Memory B cell (primary cell): Measurements from ENCODE around the gene TMEM204.

Source experiments
- ATAC-seq: fragments of 150-1000 bp; cut with Tn5 transposase; 2 replicates; pipeline ENCODE4 v1.10.0; 2021; ENCODE audit warnings: low read depth, mild to moderate bottlenecking, moderate library complexity
- DNase-seq, 2 donors: peaks; one replicate each; pipeline ENCODE4 v3.0.0; 2022; ENCODE audit warnings: low spot score in 2 of 2
- H3K27ac Mint-ChIP-seq: one replicate; pipeline ENCODE4 v1.8.0; 2022; ENCODE audit warnings: mild to moderate bottlenecking, moderate library complexity, mixed read lengths
- H3K27me3 Mint-ChIP-seq: one replicate; pipeline ENCODE4 v1.8.0; 2022; ENCODE audit warnings: mixed read lengths
- H3K36me3 Mint-ChIP-seq: one replicate; pipeline ENCODE4 v1.8.0; 2022; ENCODE audit warnings: mild to moderate bottlenecking, mixed read lengths
- H3K4me1 Mint-ChIP-seq: one replicate; pipeline ENCODE4 v1.8.0; 2022; ENCODE audit warnings: mixed read lengths
- H3K4me3 Mint-ChIP-seq: one replicate; pipeline ENCODE4 v1.8.0; 2022; ENCODE audit warnings: mild to moderate bottlenecking, moderate library complexity, mixed read lengths
- H3K9me3 Mint-ChIP-seq: one replicate; pipeline ENCODE4 v1.8.0; 2022; ENCODE audit warnings: mixed read lengths

TMEM204 gene

DNA sequence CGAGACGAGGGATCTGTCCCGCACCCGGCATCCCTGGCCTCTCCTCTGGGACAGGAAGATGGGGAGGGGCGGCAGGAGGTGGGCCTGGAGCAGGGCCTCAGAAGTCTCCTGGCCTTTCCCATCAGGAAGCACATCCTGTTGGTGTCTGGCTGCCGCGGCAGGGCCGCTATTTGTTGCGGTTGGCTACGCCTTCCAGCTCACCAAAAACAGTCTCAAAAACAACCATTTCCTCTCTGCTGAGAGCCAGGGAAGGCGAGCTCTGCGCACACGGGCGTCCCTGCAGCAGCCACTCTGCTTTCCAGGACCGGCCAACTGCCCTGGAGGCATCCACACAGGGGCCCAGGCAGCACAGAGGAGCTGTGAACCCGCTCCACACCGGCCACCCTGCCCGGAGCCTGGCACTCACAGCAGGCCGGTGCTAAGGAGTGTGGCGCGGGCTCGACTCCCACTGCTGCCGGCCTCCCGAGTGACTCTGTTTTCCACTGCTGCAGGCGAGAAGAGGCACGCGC, at the start of gene TMEM204:
Gene TMEM204 (plus strand): TSS at position 224 of the 509 bp plus-strand sequence. CDS start 610 bp downstream, outside the sequence.
- H3K27ac Mint-ChIP-seq, result no peak within 1 kb of the TSS
- ATAC-seq (peak; percentile 32), DNase-seq (no peak)
- no peaks in the 10 kb centered on the region for H3K36me3 Mint-ChIP-seq
- H3K4me1 Mint-ChIP-seq, result peaks cover 9% of the 10 kb centered on the region
- H3K9me3 Mint-ChIP-seq, result no peaks in the 10 kb centered on the region
- H3K27me3 Mint-ChIP-seq, result peaks cover 2% of the 10 kb centered on the region
- H3K4me3 Mint-ChIP-seq, result peak within 1 kb of the TSS; percentile 37

DNA sequence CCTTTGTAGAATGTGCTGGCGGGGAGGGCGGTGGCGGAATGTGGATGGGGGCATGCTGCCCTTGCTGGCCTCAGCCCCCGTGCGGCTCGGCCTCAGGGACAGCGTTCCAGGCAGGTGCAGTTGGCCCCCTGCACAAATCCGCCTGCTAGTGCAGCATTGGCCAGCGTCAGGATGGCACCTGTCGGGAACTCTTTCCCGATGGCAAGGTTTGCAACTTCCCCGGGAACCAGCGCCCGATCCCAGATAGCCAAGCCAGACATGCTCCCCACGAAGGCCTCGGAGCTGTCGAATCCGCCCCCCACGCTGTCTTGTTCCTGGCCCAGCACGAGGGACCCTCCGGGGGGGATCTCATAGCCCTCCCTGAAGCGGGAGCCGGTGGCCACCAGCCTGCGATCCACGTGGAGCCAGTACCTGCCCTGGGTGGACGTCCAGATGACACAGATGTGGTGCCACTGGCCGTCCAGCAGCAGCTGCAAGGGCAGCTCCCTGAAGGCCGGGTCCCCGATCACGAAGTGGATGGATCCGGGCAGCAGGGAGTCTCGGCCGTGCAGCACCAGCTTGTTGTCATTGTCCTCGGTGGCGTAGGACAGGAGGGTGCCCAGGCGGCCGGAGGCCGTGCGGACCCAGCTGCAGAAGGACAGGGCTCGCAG, 47.5 kb upstream of the TMEM204 start:
- no peaks in the 10 kb centered on the region for H3K9me3 Mint-ChIP-seq
- no peak overlapping the region for H3K4me3 Mint-ChIP-seq
- ATAC-seq (no peak), DNase-seq (no peak)
- no peak overlapping the region for H3K27ac Mint-ChIP-seq
- peaks cover 1% of the 10 kb centered on the region for H3K36me3 Mint-ChIP-seq
- H3K4me1 Mint-ChIP-seq, result peaks cover 8% of the 10 kb centered on the region
- no peaks in the 10 kb centered on the region for H3K27me3 Mint-ChIP-seq

DNA sequence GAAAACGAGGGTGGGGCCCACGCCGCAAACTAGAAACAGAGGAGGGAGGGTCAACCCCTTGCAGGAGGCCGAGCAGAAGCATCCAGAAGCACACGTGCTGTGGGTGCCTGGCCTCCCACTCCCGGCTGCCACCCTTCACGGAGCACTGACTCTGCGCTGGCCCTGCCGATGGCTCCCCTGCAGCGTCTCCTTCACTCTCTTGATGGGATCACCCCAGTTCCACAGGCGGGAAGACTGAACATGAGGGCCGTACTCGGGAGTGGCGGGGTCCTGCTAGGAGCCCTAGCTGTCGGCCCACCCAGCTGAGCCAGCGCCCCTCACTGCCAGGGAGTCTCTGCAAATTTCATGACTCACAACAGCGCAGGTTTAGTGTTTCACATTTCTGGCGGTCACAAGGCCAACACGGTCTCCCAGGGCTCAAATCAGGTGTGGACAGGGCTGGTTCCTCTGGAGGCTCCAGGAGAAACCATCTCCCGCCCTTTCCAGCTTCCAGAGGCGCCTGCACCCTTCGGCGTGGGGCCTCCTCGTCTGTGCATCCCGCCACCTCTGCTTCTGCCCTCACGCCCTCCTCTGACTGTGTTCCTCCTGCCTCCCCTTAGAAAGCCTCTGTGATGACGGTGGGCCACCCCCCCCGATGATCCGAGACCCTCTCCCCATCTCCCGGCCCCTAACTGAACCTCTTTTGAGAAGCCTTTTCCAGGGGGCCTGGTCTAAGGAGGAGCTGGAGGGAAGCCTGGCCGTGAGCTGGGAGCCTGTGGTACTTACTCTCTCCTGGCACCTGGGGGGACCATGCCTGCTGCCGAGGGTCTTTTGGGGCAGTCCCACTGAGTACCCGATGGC, 46.7 kb upstream of the TMEM204 start:
- peaks cover 3% of the 10 kb centered on the region for H3K4me1 Mint-ChIP-seq
- peaks cover 1% of the 10 kb centered on the region for H3K36me3 Mint-ChIP-seq
- ATAC-seq (no peak), DNase-seq (no peak)
- no peaks in the 10 kb centered on the region for H3K27me3 Mint-ChIP-seq
- H3K9me3 Mint-ChIP-seq, result no peaks in the 10 kb centered on the region
- H3K27ac Mint-ChIP-seq, result no peak overlapping the region
- no peak overlapping the region for H3K4me3 Mint-ChIP-seq

DNA sequence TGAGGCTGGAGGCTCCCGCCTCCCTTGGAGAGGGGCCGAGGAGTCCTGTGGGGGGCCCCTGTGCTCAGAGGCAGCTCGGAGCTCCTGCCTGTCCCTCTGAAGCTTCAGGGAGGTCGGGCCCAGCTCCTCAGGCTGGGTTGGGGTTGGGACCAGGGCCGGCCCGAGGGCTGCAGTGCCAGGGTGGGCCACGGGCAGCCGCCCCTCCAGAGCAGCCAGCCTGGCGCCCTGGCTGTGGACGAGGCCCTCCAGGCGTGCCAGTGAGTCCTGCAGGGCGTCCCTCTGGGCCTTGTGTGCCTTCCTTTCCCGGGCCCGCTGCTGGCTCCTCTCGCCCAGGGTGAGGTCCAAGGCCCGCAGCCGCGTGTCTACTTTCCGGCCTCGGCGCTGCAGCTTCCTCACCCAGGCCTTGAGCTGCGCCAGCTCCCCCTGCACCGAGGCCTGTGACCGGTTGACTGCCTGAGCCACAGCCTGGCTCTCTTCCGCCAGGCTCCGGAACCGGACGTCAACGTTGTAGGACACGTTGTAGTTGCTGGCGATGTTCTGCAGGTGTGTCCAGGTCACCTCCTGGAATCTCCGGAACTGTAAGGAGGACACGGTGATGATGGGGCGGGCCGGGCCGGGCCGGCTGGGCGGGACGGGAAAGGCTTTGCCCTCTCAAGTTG, 45.9 kb upstream of the TMEM204 start:
- no peak overlapping the region for H3K27ac Mint-ChIP-seq
- H3K9me3 Mint-ChIP-seq, result no peaks in the 10 kb centered on the region
- peaks cover 1% of the 10 kb centered on the region for H3K36me3 Mint-ChIP-seq
- DNase-seq, result no peak
- H3K27me3 Mint-ChIP-seq, result no peaks in the 10 kb centered on the region
- H3K4me3 Mint-ChIP-seq, result no peak overlapping the region
- no peak for ATAC-seq
- peaks cover 7% of the 10 kb centered on the region for H3K4me1 Mint-ChIP-seq

DNA sequence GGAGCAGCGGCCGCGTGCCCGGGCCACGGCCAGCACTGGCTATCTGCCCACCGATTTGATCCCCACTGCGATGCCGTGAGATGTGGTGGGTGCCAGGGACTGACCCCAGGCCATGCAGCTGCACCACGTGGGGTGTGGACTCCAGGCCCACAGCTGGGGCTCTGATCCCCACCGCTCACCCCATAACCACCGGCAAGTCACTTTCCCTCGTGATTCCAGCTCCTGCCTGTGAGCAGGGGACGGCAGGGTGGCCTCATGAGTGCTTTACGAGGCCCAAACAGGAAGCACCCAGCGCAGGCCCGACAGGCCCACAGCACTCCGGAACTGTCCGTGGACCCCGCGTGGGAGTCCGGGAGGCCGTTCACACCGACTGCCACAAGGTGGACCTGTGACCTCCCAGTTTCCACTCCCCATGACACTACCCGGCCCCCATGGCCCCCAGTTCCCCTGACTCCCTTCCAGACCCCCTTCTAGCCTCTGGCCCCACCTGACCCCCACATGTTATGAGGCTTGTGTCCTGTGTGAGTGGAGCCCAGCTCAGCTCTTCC, 45.3 kb upstream of the TMEM204 start:
- peaks cover 1% of the 10 kb centered on the region for H3K36me3 Mint-ChIP-seq
- peaks cover 11% of the 10 kb centered on the region for H3K4me1 Mint-ChIP-seq
- H3K9me3 Mint-ChIP-seq, result no peaks in the 10 kb centered on the region
- DNase-seq (no peak), ATAC-seq (no peak)
- H3K4me3 Mint-ChIP-seq, result no peak overlapping the region
- no peaks in the 10 kb centered on the region for H3K27me3 Mint-ChIP-seq
- H3K27ac Mint-ChIP-seq, result no peak overlapping the region

DNA sequence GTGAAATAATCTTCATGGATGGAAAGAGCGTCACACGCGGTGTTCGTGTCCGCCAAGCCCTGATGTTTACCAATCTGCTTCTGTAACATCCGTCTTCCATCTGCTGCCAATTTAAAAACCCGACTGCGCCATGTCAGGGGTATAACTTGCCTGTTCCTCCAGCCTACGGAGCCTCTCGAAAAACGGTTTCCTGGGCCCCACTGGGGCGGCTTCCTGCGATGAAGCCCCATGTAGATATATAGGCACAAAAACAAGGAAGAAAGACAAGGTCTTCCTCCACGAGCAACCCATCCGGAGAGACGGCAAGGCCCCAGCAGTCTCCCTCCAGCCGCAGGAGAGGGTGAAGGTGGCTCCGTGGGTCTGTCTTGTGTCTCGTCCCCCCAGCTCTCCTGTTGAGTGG, 44.8 kb upstream of the TMEM204 start, which contains the start of gene PTX4:
Gene PTX4 (minus strand): TSS at position 326 of the 400 bp plus-strand sequence. CDS start 35 bp downstream, at position 291.
- H3K27ac Mint-ChIP-seq, result no peak within 1 kb of the TSS
- no peak within 1 kb of the TSS for H3K4me3 Mint-ChIP-seq

DNA sequence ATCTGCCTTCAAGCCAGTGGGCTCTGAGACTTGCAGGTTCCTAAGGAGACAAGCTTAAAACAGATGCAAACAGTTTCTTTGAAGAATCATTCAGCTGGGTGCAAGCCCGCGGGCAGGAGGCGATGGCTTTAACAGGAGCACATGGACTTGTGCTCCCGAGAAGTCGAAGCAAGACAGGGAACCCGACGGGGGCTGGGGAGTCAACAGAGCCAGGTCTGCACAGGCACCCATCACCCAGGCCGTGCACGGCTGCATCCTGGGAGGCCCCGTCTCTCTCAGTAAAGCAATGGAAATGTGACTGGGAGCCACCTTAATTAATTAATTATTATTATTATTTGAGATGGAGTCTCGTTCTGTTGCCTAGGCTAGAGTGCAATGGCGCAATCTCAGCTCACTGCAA, 44.4 kb upstream of the TMEM204 start:
- Mint-ChIP-seq H3K9me3 (no peaks in the 10 kb centered on the region), H3K4me3 (no peak overlapping the region), H3K4me1 (peaks cover 14% of the 10 kb centered on the region), H3K27me3 (no peaks in the 10 kb centered on the region), H3K27ac (no peak overlapping the region), H3K36me3 (peaks cover 1% of the 10 kb centered on the region)
- ATAC-seq (no peak), DNase-seq (no peak)

More for the DNA sequence above, 44.8 kb upstream of the TMEM204 start, which contains the start of gene PTX4:
- no peak for ATAC-seq
- peaks cover 1% of the 10 kb centered on the region for H3K36me3 Mint-ChIP-seq
- peaks cover 11% of the 10 kb centered on the region for H3K4me1 Mint-ChIP-seq
- DNase-seq, result no peak
- no peaks in the 10 kb centered on the region for H3K27me3 Mint-ChIP-seq
- H3K9me3 Mint-ChIP-seq, result no peaks in the 10 kb centered on the region

DNA sequence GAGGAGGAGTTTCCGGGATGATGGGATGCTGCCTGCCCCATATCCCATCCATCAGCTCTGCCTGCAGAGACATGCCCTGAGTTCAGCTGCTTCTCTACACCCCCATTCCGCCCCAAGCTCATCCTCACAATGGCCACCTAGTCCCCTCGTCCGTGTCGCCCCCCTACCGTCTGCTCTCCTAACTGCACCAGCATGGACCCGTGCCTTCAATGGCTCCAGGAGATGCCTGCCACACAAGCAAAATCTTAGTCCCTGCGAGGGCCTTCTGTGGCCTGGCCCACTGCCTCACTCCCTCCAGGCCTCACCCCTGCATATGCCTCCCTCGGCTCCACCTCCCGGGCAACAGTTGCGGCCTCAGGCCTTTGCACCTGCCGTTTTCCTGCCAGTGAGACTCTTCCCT, 42.1 kb upstream of the TMEM204 start:
- no peaks in the 10 kb centered on the region for H3K36me3 Mint-ChIP-seq
- no peaks in the 10 kb centered on the region for H3K27me3 Mint-ChIP-seq
- ATAC-seq (no peak), DNase-seq (no peak)
- H3K4me1 Mint-ChIP-seq, result peaks cover 16% of the 10 kb centered on the region
- H3K27ac Mint-ChIP-seq, result no peak overlapping the region
- no peaks in the 10 kb centered on the region for H3K9me3 Mint-ChIP-seq
- H3K4me3 Mint-ChIP-seq, result no peak overlapping the region

DNA sequence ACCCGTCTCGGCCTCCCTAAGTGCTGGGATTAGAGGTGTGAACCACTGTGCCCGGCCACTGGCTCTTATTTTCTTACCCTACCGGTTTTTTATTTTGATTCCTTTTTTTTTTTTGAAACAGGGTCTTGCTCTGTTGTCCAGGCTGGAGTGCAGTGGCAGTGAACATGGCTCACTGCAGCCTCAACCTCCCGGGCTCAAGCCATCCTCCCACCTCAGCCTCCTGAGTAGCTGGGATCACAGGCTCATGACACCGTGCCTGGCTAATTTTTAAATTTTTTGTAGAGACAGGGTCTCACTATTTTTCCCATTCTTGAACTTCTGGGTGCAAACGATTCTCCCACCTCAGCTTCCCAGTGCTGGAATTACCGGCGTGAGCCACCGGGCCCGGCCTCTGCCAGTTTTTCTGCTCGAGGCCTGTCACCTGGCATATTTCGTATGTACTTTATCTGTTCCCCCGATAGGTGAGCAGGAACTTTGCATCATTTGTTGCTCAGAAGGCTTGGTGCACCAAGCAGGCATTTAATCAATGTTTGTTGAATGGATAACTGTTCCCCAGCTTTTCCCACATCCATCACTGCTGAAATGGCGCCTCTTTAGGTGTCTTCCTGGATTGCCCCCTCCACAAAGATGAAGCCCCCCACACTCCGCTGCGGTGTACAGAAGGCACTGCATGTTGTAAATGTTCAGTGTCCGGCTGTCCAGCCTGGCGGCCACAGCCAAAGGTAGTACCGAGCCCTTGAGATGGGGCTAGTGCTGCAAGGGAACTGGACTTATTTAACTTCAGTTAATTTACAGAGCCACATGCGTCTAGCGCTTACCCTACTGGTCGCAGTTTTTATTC, 41.2 kb upstream of the TMEM204 start:
- no peaks in the 10 kb centered on the region for H3K9me3 Mint-ChIP-seq
- H3K27me3 Mint-ChIP-seq, result no peaks in the 10 kb centered on the region
- H3K4me1 Mint-ChIP-seq, result peaks cover 16% of the 10 kb centered on the region
- H3K27ac Mint-ChIP-seq, result peak overlapping the region; percentile 99
- peaks cover 2% of the 10 kb centered on the region for H3K36me3 Mint-ChIP-seq
- no peak for DNase-seq
- no peak for ATAC-seq
- H3K4me3 Mint-ChIP-seq, result peak overlapping the region; percentile 96

DNA sequence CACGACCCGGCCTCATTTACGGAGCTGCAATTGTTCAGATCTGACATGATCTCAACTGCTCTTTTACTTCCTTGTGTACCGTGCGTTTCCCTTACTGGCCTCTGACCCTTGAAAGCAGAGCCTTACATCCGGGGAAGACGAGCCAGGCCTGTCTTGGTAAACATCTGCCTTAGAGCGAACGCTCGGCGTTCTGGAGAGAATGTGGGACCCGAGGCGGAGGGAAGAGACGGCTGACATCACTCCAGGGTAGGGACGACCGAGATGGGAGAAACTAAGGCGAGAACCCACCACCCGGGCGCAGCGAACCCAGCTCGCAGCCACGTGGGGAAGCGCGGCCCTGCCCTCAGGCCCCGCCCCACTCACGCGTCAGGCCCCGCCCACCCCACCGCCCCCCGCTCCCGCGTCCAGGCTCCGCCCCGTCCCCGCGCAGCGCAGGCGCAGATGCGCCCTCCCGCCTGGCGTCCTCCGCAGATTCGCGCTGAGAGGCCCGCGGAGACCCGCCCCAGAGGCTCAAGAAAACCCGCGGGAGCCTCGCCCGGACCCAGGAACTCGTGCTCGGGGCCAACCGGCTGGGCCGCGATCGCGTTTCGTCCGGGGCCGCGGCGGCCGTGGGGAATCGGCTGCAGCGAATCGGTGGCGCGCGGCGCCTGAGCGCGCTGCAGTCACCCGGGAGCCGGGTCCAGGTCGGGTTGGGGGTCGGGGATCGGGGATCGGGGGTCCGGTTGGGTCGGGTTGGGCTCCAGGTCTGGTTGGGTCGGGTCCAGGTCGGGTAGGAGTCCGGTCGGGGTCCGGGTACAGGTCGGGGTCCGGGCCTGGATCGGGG, 40.3 kb upstream of the TMEM204 start, which contains the start of gene TELO2:
Gene TELO2 (plus strand): TSS at position 438 of the 823 bp plus-strand sequence. CDS start 922 bp downstream, outside the sequence.
- H3K27me3 Mint-ChIP-seq, result no peaks in the 10 kb centered on the region
- H3K4me1 Mint-ChIP-seq, result peaks cover 16% of the 10 kb centered on the region
- H3K9me3 Mint-ChIP-seq, result no peaks in the 10 kb centered on the region
- peaks cover 6% of the 10 kb centered on the region for H3K36me3 Mint-ChIP-seq
- ATAC-seq, result peak; percentile 87
- peak; percentile 87 to 91 for DNase-seq
- H3K4me3 Mint-ChIP-seq, result peak within 1 kb of the TSS; percentile 96
- H3K27ac Mint-ChIP-seq, result peak within 1 kb of the TSS; percentile 99

DNA sequence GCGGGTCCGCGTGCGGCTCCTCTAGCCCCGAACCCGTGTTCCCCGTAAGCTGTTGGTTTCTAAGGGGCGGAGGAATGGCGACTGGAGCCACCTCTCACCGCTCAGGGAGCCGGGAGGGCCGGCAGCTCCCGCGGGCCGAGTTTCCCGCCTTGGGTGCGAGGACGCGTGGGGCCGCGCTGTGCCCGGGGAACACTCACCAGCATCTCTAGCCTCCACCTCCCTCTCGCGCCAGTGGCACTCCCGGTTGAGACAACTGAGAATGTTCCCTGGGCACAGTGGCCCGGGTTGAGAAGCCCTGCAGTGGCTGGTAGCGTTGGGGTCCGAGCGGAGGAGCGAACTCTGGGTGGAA, 39.7 kb upstream of the TMEM204 start:
- peak; percentile 4 for ATAC-seq
- Mint-ChIP-seq H3K4me1 (peaks cover 16% of the 10 kb centered on the region), H3K4me3 (peak overlapping the region; percentile 96), H3K27ac (peak overlapping the region; percentile 99), H3K36me3 (peaks cover 8% of the 10 kb centered on the region), H3K27me3 (no peaks in the 10 kb centered on the region), H3K9me3 (no peaks in the 10 kb centered on the region)
- DNase-seq, result no peak

DNA sequence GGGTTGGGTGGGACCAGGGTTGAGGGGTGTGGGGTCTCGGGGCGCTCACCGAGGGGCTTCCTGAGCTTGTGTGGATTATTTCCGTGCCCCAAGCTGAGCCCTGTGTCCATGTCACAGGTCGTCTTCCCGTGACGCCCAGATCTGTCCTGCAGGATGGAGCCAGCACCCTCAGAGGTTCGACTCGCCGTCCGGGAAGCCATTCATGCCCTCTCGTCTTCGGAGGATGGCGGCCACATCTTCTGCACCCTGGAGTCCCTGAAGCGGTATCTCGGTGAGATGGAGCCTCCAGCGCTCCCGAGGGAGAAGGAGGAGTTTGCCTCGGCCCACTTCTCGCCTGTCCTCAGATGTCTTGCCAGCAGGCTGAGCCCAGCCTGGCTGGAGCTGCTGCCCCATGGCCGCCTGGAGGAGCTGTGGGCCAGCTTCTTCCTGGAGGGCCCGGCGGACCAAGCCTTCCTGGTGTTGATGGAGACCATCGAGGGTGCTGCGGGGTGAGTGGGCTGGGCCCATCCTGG, 39.3 kb upstream of the TMEM204 start:
- H3K27ac Mint-ChIP-seq, result peak overlapping the region; percentile 99
- H3K4me3 Mint-ChIP-seq, result peak overlapping the region; percentile 96
- ATAC-seq, result no peak
- no peaks in the 10 kb centered on the region for H3K27me3 Mint-ChIP-seq
- DNase-seq, result no peak
- H3K4me1 Mint-ChIP-seq, result peaks cover 16% of the 10 kb centered on the region
- peaks cover 8% of the 10 kb centered on the region for H3K36me3 Mint-ChIP-seq
- H3K9me3 Mint-ChIP-seq, result no peaks in the 10 kb centered on the region
